Keratinocyte (primary cell): ENCODE measurements around the gene LRP11. TPM values are rescaled to one million over a fixed set of nuclear protein-coding genes. Genes with fewer than 3 reads are reported as not detected.

Experiments used
- DNase-seq: peaks from one replicate; pipeline ENCODE4 v3.0.0-alpha.2; 2011; ENCODE audit warnings: low read depth, missing footprints, low spot score
- FAIRE-seq: peaks from 2 replicates; lab custom pipeline; 2011; peaks lifted over from hg19 to GRCh38; lab: Jason Lieb, UNC
- H2AFZ ChIP-seq: 2 replicates; pipeline ENCODE4 v1.6.0; 2012; ENCODE audit warnings: low read length, control low read depth, inconsistent platforms; ENCODE audit not compliant: control insufficient read depth
- H3K27ac ChIP-seq: 2 replicates; pipeline ENCODE4 v1.5.1; 2011; ENCODE audit warnings: low read length; ENCODE audit not compliant: control insufficient read depth, insufficient read depth
- H3K27me3 ChIP-seq: 3 replicates; pipeline ENCODE4 v1.6.0; 2011; ENCODE audit warnings: low read length; ENCODE audit not compliant: control insufficient read depth, insufficient read depth; ENCODE audit errors: extremely low read depth
- H3K36me3 ChIP-seq, 2 experiments: 2 replicates in 1 of 2; 3 replicates in 1 of 2; pipeline ENCODE4 v1.5.1; 2011; ENCODE audit warnings: low read length in 2 of 2, mild to moderate bottlenecking in 1 of 2; ENCODE audit not compliant: control insufficient read depth in 2 of 2, insufficient read depth in 2 of 2; ENCODE audit errors: extremely low read depth in 1 of 2
- H3K4me1 ChIP-seq: 3 replicates; pipeline ENCODE4 v1.5.1; 2011; ENCODE audit warnings: low read length; ENCODE audit not compliant: control insufficient read depth, insufficient read depth; ENCODE audit errors: extremely low read depth
- H3K4me2 ChIP-seq: 3 replicates; pipeline ENCODE4 v1.6.0; 2011; ENCODE audit warnings: low read depth, low read length; ENCODE audit not compliant: control insufficient read depth, insufficient read depth; ENCODE audit errors: extremely low read depth
- H3K4me3 ChIP-seq, 3 experiments: fragments of 200-600 bp in 1 of 3; sonication (generic) in 1 of 3; 2 replicates in 2 of 3; 3 replicates in 1 of 3; pipeline ENCODE4 v1.5.1; 2011 to 2016; ENCODE audit warnings: low read length in 3 of 3, mild to moderate bottlenecking in 3 of 3, control low read depth in 2 of 3, inconsistent platforms in 1 of 3, low read depth in 1 of 3, mixed read lengths in 1 of 3, mixed run types in 1 of 3, moderate library complexity in 1 of 3; ENCODE audit not compliant: control insufficient read depth in 2 of 3, insufficient read depth in 2 of 3; ENCODE audit errors: extremely low read depth in 1 of 3
- H3K79me2 ChIP-seq: 2 replicates; pipeline ENCODE4 v1.6.0; 2012; ENCODE audit warnings: low read length; ENCODE audit not compliant: control insufficient read depth, insufficient read depth
- H3K9ac ChIP-seq: 3 replicates; pipeline ENCODE4 v1.6.0; 2011; ENCODE audit warnings: low read length; ENCODE audit not compliant: control insufficient read depth, insufficient read depth; ENCODE audit errors: extremely low read depth
- H3K9me1 ChIP-seq: 3 replicates; pipeline ENCODE4 v1.6.0; 2011; ENCODE audit warnings: low read length; ENCODE audit not compliant: control insufficient read depth, insufficient read depth; ENCODE audit errors: extremely low read depth
- H3K9me3 ChIP-seq: 2 replicates; pipeline ENCODE4 v1.5.1; 2012; ENCODE audit warnings: low read depth, low read length; ENCODE audit not compliant: control insufficient read depth
- H4K20me1 ChIP-seq: 3 replicates; pipeline ENCODE4 v1.6.0; 2011; ENCODE audit warnings: low read length; ENCODE audit not compliant: control insufficient read depth, insufficient read depth; ENCODE audit errors: extremely low read depth
- CTCF ChIP-seq, 3 experiments: IDR thresholded peaks in 1 of 3; conservative IDR thresholded peaks in 1 of 3; optimal IDR thresholded peaks in 1 of 3; 2 replicates in 2 of 3; 3 replicates in 1 of 3; pipeline versions ENCODE3 to v1.5.1; 2011; ENCODE audit warnings: low read length in 3 of 3, mild to moderate bottlenecking in 3 of 3, moderate library complexity in 2 of 3, control low read depth in 1 of 3, inconsistent platforms in 1 of 3; ENCODE audit not compliant: insufficient read depth in 2 of 3; ENCODE audit errors: extremely low read depth in 1 of 3
- EZH2 ChIP-seq: IDR thresholded peaks from one replicate; pipeline ENCODE4 v1.6.1; 2012; ENCODE audit warnings: inconsistent platforms, mild to moderate bottlenecking, low read length, moderate library complexity
- dilution Hi-C: fragments of 300-500 bp; cut with MboI; formaldehyde crosslinking; loops from one replicate; pipeline ENCODE4 v1.7.0; 2020; ENCODE audit warnings: low sequenced_read_pairs; ENCODE audit not compliant: extremely low pct_ligation_motif_present
- polyA plus RNA-seq, 5 experiments: library from polyadenylated mRNA; depleted of rRNA in 3 of 5; stranded (reverse) in 3 of 5; stranded (forward) in 1 of 5; unstranded in 1 of 5; fragments of >200 nt; gene quantifications; 1 replicate in 1 of 5; 2 replicates in 3 of 5; 3 replicates in 1 of 5; pipeline versions ENCODE4 v1.2.1 to v1.2.3, GENCODE V29; 2011 to 2012; ENCODE audit warnings: missing spikeins in 2 of 5, low read depth in 1 of 5, low replicate concordance in 1 of 5

Gene LRP11
- polyA plus RNA-seq, 1 donor (not counting 4 experiments of a cell fraction or from before 2014, with no cell fraction given), result 31.1 TPM

GRCh38 chr6:149900620-149901443 is 36.7 kb upstream of the LRP11 start:
- TF ChIP-seq CTCF (optimal IDR thresholded peaks at IDR 0.05 in 1 of 3, IDR thresholded peaks at IDR 0.05 in 1 of 3, conservative IDR thresholded peaks at IDR 0.05 in 1 of 3; ENCODE audit: extremely low read depth in 1 of 3, insufficient read depth in 2 of 3, low read length in 3 of 3), result no peak
- no peak for TF ChIP-seq EZH2

GRCh38 chr6:149899926-149900619 is 35.9 kb upstream of the LRP11 start:
- dilution Hi-C loops, result no loop called here
- Histone ChIP-seq H3K4me1 (peaks cover 55% of the 10 kb centered on the region), H3K79me2 (no peaks in the 10 kb centered on the region), H3K36me3 (no peaks in the 10 kb centered on the region), H3K9ac (peak overlapping the region; percentile 36), H4K20me1 (no peaks in the 10 kb centered on the region), H3K4me2 (peak overlapping the region; percentile 65), H3K27me3 (no peaks in the 10 kb centered on the region), H3K27ac (peak overlapping the region; percentile 67), H3K9me3 (no peaks in the 10 kb centered on the region), H3K9me1 (no peaks in the 10 kb centered on the region), H2AFZ (peak overlapping the region; percentile 64), H3K4me3 (peak overlapping the region in 2 of 3 experiments; percentile 5 to 49)
- DNase-seq (no peak), FAIRE-seq (no peak)
- TF ChIP-seq EZH2 (no peak), CTCF (optimal IDR thresholded peaks at IDR 0.05 in 1 of 3, IDR thresholded peaks at IDR 0.05 in 1 of 3, conservative IDR thresholded peaks at IDR 0.05 in 1 of 3; ENCODE audit: extremely low read depth in 1 of 3, insufficient read depth in 2 of 3, low read length in 3 of 3) (no peak)

More at GRCh38 chr6:149900620-149901443, 36.7 kb upstream of the LRP11 start:
- Histone ChIP-seq H3K4me1 (peaks cover 47% of the 10 kb centered on the region), H3K9me1 (no peaks in the 10 kb centered on the region), H3K27ac (peak overlapping the region; percentile 67), H2AFZ (peak overlapping the region; percentile 64), H3K4me2 (peak overlapping the region; percentile 65), H3K36me3 (no peaks in the 10 kb centered on the region), H4K20me1 (no peaks in the 10 kb centered on the region), H3K9me3 (no peaks in the 10 kb centered on the region), H3K27me3 (no peaks in the 10 kb centered on the region), H3K79me2 (no peaks in the 10 kb centered on the region), H3K9ac (peak overlapping the region; percentile 38), H3K4me3 (peak overlapping the region in 2 of 3 experiments; percentile 5 to 49)
- DNase-seq (peak; percentile 81), FAIRE-seq (peak; percentile 79)
- dilution Hi-C loops, result no loop called here
